Spleen (tissue), 11 donors: ENCODE results near the gene DUS2. TPM values are rescaled to one million over a fixed set of nuclear protein-coding genes. Genes with fewer than 3 reads are reported as not detected.

Experiments used
- DNase-seq: peaks from one replicate; pipeline ENCODE4 v3.0.0-alpha.2; 2020
- H3K27ac ChIP-seq, 8 donors: fragments of 200-600 bp; sonication (generic) in 7 of 8; 1 replicate in 4 of 8; 2 replicates in 4 of 8; pipeline versions ENCODE4 v1.5.0 to v1.8.0; 2016 to 2021; ENCODE audit warnings: inconsistent platforms in 4 of 8, mild to moderate bottlenecking in 4 of 8, moderate library complexity in 1 of 8
- H3K27me3 ChIP-seq, 7 donors: fragments of 200-600 bp; sonication (generic) in 6 of 7; replicated peaks in 1 of 7; 1 replicate in 4 of 7; 2 replicates in 3 of 7; pipeline versions ENCODE4 v1.5.0 to v1.8.0; 2016 to 2021; ENCODE audit warnings: inconsistent platforms in 3 of 7, mild to moderate bottlenecking in 1 of 7
- H3K36me3 ChIP-seq, 6 donors: fragments of 200-600 bp; sonication (generic) in 5 of 6; 1 replicate in 4 of 6; 2 replicates in 2 of 6; pipeline versions ENCODE4 v1.5.0 to v1.8.0; 2016 to 2021; ENCODE audit warnings: inconsistent platforms in 2 of 6
- H3K4me1 ChIP-seq, 6 donors: fragments of 200-600 bp; sonication (generic) in 5 of 6; 1 replicate in 3 of 6; 2 replicates in 3 of 6; pipeline versions ENCODE4 v1.5.0 to v1.8.0; 2016 to 2021; ENCODE audit warnings: inconsistent platforms in 3 of 6
- H3K4me3 ChIP-seq, 8 donors: fragments of 200-600 bp; sonication (generic) in 7 of 8; 1 replicate in 4 of 8; 2 replicates in 4 of 8; pipeline versions ENCODE4 v1.5.0 to v1.8.0; 2016 to 2021; ENCODE audit warnings: inconsistent platforms in 4 of 8, mild to moderate bottlenecking in 4 of 8, moderate library complexity in 2 of 8
- H3K9me3 ChIP-seq, 8 donors: fragments of 200-600 bp; sonication (generic) in 7 of 8; 1 replicate in 4 of 8; 2 replicates in 4 of 8; pipeline versions ENCODE4 v1.5.0 to v1.8.0; 2016 to 2021; ENCODE audit warnings: inconsistent platforms in 4 of 8
- POLR2A ChIP-seq, 3 donors: fragments of 450-650 bp; IDR thresholded peaks; one replicate each; pipeline ENCODE4 v1.5.1; 2017; ENCODE audit warnings: antibody characterized with exemption in 3 of 3, mild to moderate bottlenecking in 1 of 3
- POLR2AphosphoS5 ChIP-seq, 3 donors: sonication (generic); formaldehyde crosslinking; IDR thresholded peaks; one replicate each; pipeline ENCODE4 v1.5.1; 2017; ENCODE audit warnings: antibody characterized with exemption in 3 of 3
- WGBS, 5 donors: extraction: QIAGEN DNeasy Blood & Tissue Kit in 3 of 5; methylation state at CpG; one replicate each; pipeline versions ENCODE4 v1.1.5 to v1.1.7; 2013 to 2018; 5-methylcytosine and 5-hydroxymethylcytosine counted together
- intact Hi-C: fragments of 100-400 bp; cut with DNase I; formaldehyde crosslinking; loops from one replicate; pipeline ENCODE4 v1.15.0; 2023; ENCODE audit warnings: low total_unique reads
- polyA plus RNA-seq, 3 donors: library from polyadenylated mRNA; stranded (reverse); fragments of 200-250 nt; gene quantifications; one replicate each; pipeline ENCODE4 v1.2.1, GENCODE V29; 2013
- total RNA-seq, 7 donors: library from RNA; depleted of rRNA in 3 of 7; stranded (reverse); fragments of >200 nt in 3 of 7; fragmentation: NEBNext Ultra II Directional in 4 of 7; extraction: Animal tissue kit (Norgen Biotek cat#: 25700) in 4 of 7; gene quantifications; one replicate each; pipeline versions ENCODE4 v1.1.0 to v1.2.1, GENCODE V29; 2016 to 2021
- TF ChIP-seq, protein P1 (sequence below), 11 experiments: fragments of 200-600 bp in 7 of 11; fragments of 450-650 bp in 4 of 11; sonication (generic) in 4 of 11; IDR thresholded peaks in 8 of 11; conservative IDR thresholded peaks in 3 of 11; 1 replicate in 7 of 11; 2 replicates in 4 of 11; pipeline versions ENCODE4 v1.4.0 to v1.8.0; 2016 to 2021; ENCODE audit warnings: antibody characterized with exemption in 11 of 11, inconsistent platforms in 4 of 11, mild to moderate bottlenecking in 1 of 11
- donor health status: healthy with polysubstance abuse.
- donor health status: DM: no; HTN: no; CAD: no; lungs with moderate emphysema.
- donor health status: DM: no; HTN: no; CAD: no.
- donor health status: Bipolar disorder and iron deficiency.
- donor health status: healthy.
- donor health status: DM: no; HTN: no; CAD: no.
- donor health status: DM: yes; HTN: yes; CAD: no.

DUS2 gene
- total and polyA plus RNA-seq, 10 donors = 17.4 to 31.7 (median 27.1) TPM

DNA sequence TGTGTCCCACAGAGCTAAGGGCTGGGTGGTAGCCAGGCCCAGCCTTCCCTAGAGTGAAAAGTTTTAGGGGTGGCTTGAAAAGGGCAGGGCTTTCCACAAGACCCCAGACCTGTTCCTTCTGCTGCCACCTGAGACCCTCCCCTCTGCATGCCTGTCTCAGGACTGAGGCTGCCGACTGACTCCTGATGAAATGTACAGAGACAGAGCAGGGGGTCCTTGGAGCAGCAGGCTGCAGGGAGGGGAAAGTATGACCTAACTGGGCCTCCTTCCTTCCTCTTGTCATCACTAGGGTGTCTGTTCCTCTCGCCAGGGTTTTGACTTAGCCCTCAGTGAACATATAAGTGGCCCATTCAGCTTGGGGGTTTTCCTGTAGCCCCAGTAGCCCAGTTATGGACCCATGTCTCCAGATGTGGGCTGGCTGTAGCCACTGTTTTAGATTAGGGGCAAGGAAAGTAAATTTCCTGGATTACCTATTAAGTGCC is 47.2 kb downstream of the DUS2 start:
- TF ChIP-seq, protein P1, sequence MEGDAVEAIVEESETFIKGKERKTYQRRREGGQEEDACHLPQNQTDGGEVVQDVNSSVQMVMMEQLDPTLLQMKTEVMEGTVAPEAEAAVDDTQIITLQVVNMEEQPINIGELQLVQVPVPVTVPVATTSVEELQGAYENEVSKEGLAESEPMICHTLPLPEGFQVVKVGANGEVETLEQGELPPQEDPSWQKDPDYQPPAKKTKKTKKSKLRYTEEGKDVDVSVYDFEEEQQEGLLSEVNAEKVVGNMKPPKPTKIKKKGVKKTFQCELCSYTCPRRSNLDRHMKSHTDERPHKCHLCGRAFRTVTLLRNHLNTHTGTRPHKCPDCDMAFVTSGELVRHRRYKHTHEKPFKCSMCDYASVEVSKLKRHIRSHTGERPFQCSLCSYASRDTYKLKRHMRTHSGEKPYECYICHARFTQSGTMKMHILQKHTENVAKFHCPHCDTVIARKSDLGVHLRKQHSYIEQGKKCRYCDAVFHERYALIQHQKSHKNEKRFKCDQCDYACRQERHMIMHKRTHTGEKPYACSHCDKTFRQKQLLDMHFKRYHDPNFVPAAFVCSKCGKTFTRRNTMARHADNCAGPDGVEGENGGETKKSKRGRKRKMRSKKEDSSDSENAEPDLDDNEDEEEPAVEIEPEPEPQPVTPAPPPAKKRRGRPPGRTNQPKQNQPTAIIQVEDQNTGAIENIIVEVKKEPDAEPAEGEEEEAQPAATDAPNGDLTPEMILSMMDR (IDR thresholded peaks at IDR 0.05 in 8 of 11, conservative IDR thresholded peaks at IDR 0.05 in 3 of 11) = no peak
- TF ChIP-seq POLR2AphosphoS5 (IDR thresholded peaks at IDR 0.05) (no peak), POLR2A (IDR thresholded peaks at IDR 0.05) (no peak)
- Histone ChIP-seq H3K27ac (peak overlapping the region; percentile 37 to 82 (median 74)), H3K9me3 (no peaks in the 10 kb centered on the region), H3K4me3 (peak overlapping the region in 1 of 8 donors; percentile 1), H3K4me1 (peaks cover 49 to 94% (median 70%) of the 10 kb centered on the region in 6 donors), H3K27me3 (no peaks in the 10 kb centered on the region), H3K36me3 (peaks cover 0 to 97% (median 34%) of the 10 kb centered on the region in 6 donors)
- intact Hi-C loops = no loop called here
- 22 to 51% (median 33%) methylated on average over 1 to 2 of the region's 2 CpGs for WGBS, 5 donors
- DNase-seq = no peak

DNA sequence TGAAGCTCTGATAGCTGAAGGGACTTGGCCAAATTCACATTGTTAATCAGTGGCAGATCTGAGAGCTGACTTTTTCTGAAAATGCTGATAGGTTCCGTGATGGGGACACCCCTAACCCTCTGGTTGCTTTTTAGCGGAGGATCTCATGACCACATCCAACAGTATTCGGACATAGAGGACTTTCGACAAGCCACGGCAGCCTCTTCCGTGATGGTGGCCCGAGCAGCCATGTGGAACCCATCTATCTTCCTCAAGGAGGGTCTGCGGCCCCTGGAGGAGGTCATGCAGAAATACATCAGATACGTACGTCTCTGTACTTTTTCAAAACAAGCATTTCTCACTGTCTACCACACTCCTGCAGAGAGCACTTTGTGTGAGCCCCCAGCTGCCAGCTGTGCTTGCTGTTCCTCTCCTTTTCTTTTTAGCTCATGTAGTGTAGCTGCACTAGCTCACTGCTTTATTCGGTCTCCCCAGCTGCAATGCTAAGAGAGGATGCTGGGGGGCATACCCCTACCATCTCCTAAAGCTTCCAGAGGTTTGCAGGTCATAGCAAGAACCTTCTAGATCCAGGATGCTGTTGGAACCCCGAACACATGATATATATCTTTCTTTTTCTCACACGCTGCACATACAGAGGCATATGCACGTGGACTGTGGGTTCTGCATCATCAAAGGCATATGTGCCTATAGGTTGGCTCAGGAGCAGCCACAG is 47.9 kb downstream of the DUS2 start:
- H3K27ac ChIP-seq = peak overlapping the region; percentile 37 to 82 (median 74)
- intact Hi-C loops = no loop called here
- no peak for DNase-seq
- WGBS, 5 donors = 63 to 80% (median 77%) methylated on average over 14 of the region's 14 CpGs
- H3K36me3 ChIP-seq = peaks cover 0 to 97% (median 34%) of the 10 kb centered on the region in 6 donors
- peak overlapping the region in 1 of 8 donors; percentile 1 for H3K4me3 ChIP-seq
- H3K9me3 ChIP-seq = no peaks in the 10 kb centered on the region
- TF ChIP-seq POLR2A (IDR thresholded peaks at IDR 0.05) = no peak
- TF ChIP-seq POLR2AphosphoS5 (IDR thresholded peaks at IDR 0.05) = no peak
- TF ChIP-seq, protein P1 (IDR thresholded peaks at IDR 0.05 in 8 of 11, conservative IDR thresholded peaks at IDR 0.05 in 3 of 11) = no peak
- H3K4me1 ChIP-seq = peaks cover 55 to 94% (median 74%) of the 10 kb centered on the region in 6 donors
- no peaks in the 10 kb centered on the region for H3K27me3 ChIP-seq

DNA sequence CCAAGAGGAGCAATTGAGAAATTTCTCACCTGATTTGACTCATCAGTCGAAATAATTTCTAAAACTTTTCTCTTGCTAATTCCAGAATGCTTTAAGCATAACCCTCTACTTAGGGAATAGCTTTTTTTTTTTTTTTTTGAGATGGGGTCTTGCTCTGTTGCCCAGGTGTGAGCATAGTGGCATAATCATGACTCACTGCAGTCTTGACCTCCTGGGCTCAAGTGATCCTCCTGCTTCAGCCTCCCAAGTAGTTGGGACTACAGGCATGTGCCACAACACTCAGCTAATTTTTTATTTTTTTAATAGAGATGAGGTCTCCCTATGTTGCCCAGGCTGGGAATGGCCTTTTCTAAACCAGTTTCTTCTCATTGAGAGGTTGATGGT is 48.4 kb downstream of the DUS2 start:
- DNase-seq = no peak
- TF ChIP-seq POLR2A (IDR thresholded peaks at IDR 0.05) (no peak), POLR2AphosphoS5 (IDR thresholded peaks at IDR 0.05) (no peak)
- TF ChIP-seq, protein P1 (IDR thresholded peaks at IDR 0.05 in 8 of 11, conservative IDR thresholded peaks at IDR 0.05 in 3 of 11) = no peak

DNA sequence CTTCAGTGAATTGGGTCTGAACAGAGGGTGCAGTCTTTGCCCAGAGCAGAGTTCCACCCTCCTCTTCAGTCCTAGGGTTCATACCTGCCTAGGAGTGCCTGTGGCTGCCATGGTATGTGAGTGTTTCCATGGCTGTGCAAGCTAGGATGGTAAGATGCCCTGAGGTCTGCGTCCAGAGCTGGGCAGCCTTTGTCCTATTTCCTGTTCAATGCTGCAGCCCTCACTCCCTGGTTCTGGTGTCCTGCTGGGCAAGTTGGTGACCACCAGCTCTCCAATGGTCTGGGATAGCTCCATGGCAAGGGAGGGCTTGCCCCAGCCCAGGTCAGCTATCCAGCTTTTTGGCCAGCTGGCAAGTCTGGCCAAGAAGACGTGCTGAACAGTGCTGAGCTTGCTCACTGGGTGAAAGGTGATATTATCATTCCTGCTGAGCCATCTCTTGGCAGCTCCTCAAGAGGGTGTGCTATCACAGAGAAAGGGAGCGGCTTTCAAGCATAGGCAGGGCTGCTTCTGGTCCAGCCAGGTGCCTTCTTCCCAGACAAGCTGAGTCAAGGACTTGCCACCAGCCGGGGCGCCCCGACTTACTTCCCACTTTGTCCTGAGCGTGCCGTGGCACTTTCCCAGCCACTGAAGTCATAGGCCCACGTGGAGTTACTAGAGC is 49.1 kb downstream of the DUS2 start:
- no peaks in the 10 kb centered on the region for H3K9me3 ChIP-seq
- H3K27me3 ChIP-seq = no peaks in the 10 kb centered on the region
- peaks cover 0 to 100% (median 36%) of the 10 kb centered on the region in 6 donors for H3K36me3 ChIP-seq
- intact Hi-C loops = no loop called here
- TF ChIP-seq POLR2AphosphoS5 (IDR thresholded peaks at IDR 0.05) (no peak), POLR2A (IDR thresholded peaks at IDR 0.05) (no peak)
- TF ChIP-seq, protein P1 (IDR thresholded peaks at IDR 0.05 in 8 of 11, conservative IDR thresholded peaks at IDR 0.05 in 3 of 11) = no peak
- H3K4me1 ChIP-seq = peaks cover 58 to 98% (median 81%) of the 10 kb centered on the region in 6 donors
- H3K4me3 ChIP-seq = no peak overlapping the region
- WGBS, 5 donors = 71 to 85% (median 79%) methylated on average over 8 to 9 of the region's 9 CpGs
- peak overlapping the region in 3 of 8 donors; percentile 55 to 82 (median 78) for H3K27ac ChIP-seq
- no peak for DNase-seq

More for the DNA sequence above, 48.4 kb downstream of the DUS2 start:
- peaks cover 58 to 94% (median 79%) of the 10 kb centered on the region in 6 donors for H3K4me1 ChIP-seq
- no peak overlapping the region for H3K4me3 ChIP-seq
- intact Hi-C loops = no loop called here
- 58 to 82% (median 79%) methylated on average over 1 of the region's 1 CpG for WGBS, 5 donors
- H3K27ac ChIP-seq = peak overlapping the region in 4 of 8 donors; percentile 73 to 82 (median 80)
- H3K9me3 ChIP-seq = no peaks in the 10 kb centered on the region
- no peaks in the 10 kb centered on the region for H3K27me3 ChIP-seq
- peaks cover 0 to 97% (median 33%) of the 10 kb centered on the region in 6 donors for H3K36me3 ChIP-seq
